Activated B cell treated with CpG ODN at 0.5 μM for 24 hours (primary cell): ENCODE measurements around the gene FAM117B. TPM values are rescaled to one million over a fixed set of nuclear protein-coding genes. Genes with fewer than 3 reads are reported as not detected.
A peak's percentile ranks its signal among the peaks of the same experiment; 100 is the strongest.

Experiments
- ATAC-seq: fragments of 200-7000 bp; cut with Tn5 transposase; one replicate; pipeline ENCODE4 v1.10.0; 2021; ENCODE audit warnings: low read depth, mild to moderate bottlenecking, moderate library complexity
- CTCF ChIA-PET: fragments of 350-600 bp; sonication (Branson Sonifier 250); formaldehyde crosslinking; loops from one replicate; lab custom pipeline; 2021; ENCODE audit warnings: antibody characterized with exemption; lab: Charles Lee
- POLR2A ChIA-PET: fragments of 350-600 bp; sonication (Branson Sonifier 250); formaldehyde crosslinking; loops from one replicate; lab custom pipeline; 2021; ENCODE audit warnings: antibody characterized with exemption; lab: Charles Lee
- DNase-seq: peaks from one replicate; pipeline ENCODE4 v3.0.0; 2022
- H3K27ac Mint-ChIP-seq: one replicate; pipeline ENCODE4 v1.8.0; 2020; ENCODE audit warnings: mixed read lengths
- H3K27me3 Mint-ChIP-seq: one replicate; pipeline ENCODE4 v1.8.0; 2021; ENCODE audit warnings: mixed read lengths
- H3K36me3 Mint-ChIP-seq: one replicate; pipeline ENCODE4 v1.8.0; 2021; ENCODE audit warnings: low read depth, mixed read lengths
- H3K4me1 Mint-ChIP-seq: one replicate; pipeline ENCODE4 v1.8.0; 2021; ENCODE audit warnings: mixed read lengths
- H3K4me3 Mint-ChIP-seq: one replicate; pipeline ENCODE4 v1.8.0; 2020; ENCODE audit warnings: mild to moderate bottlenecking, mixed read lengths
- H3K9me3 Mint-ChIP-seq: one replicate; pipeline ENCODE4 v1.8.0; 2020; ENCODE audit warnings: mixed read lengths
- CTCF ChIP-seq: fragments of 200-600 bp; IDR thresholded peaks from one replicate; pipeline ENCODE4 v1.8.0; 2022; ENCODE audit warnings: antibody characterized with exemption, mild to moderate bottlenecking
- intact Hi-C: fragments of 100-400 bp; cut with micrococcal nuclease; formaldehyde crosslinking; loops from one replicate; pipeline ENCODE4 v1.15.1; 2024
- total RNA-seq: library from RNA; stranded (reverse); gene quantifications from 2 replicates; pipeline ENCODE4 v1.2.3, GENCODE V29; 2022

The FAM117B gene
- total RNA-seq, 1 donor from 2014 or later, result 22.5 TPM

GRCh38 chr2:202627042-202627441 is 7.7 kb upstream of the FAM117B start:
- Mint-ChIP-seq H3K27me3 (no peaks in the 10 kb centered on the region), H3K36me3 (no peaks in the 10 kb centered on the region), H3K4me1 (peaks cover 29% of the 10 kb centered on the region), H3K27ac (no peak overlapping the region), H3K4me3 (no peak overlapping the region), H3K9me3 (no peaks in the 10 kb centered on the region)
- ATAC-seq (no peak), DNase-seq (no peak)
- ChIA-PET CTCF (no interaction called here), POLR2A (interaction anchor here (1.0 to 1.8 kb wide), 3 partner anchors 9 to 47 kb away, joined by 3 to 8 read pairs (median 5); no protein-coding TSS in a partner anchor)
- no peak for TF ChIP-seq CTCF
- intact Hi-C loops, result no loop called here

- no peak for TF ChIP-seq CTCF
- DNase-seq (no peak), ATAC-seq (no peak)
- CTCF ChIA-PET, result interaction anchor here (1.3 kb wide), 1 partner anchor 19 kb away, joined by 4 read pairs; no protein-coding TSS in a partner anchor
- POLR2A ChIA-PET, result interaction anchor here (0.6 to 1.8 kb wide), 4 partner anchors 19 to 67 kb away, joined by 3 to 8 read pairs (median 4); no protein-coding TSS in a partner anchor
- Mint-ChIP-seq H3K4me1 (peaks cover 28% of the 10 kb centered on the region), H3K27ac (no peak overlapping the region), H3K9me3 (no peaks in the 10 kb centered on the region), H3K27me3 (no peaks in the 10 kb centered on the region), H3K4me3 (no peak overlapping the region), H3K36me3 (no peaks in the 10 kb centered on the region)
- intact Hi-C loops, result no loop called here
These were observed 6.0 kb upstream of the FAM117B start for GRCh38 chr2:202628646-202629198.

GRCh38 chr2:202632682-202633290 is 2.0 kb upstream of the FAM117B start:
- no peaks in the 10 kb centered on the region for H3K9me3 Mint-ChIP-seq
- ChIA-PET CTCF (interaction anchor here (2.4 kb wide), 1 partner anchor 43 kb away, joined by 19 read pairs; no protein-coding TSS in a partner anchor), POLR2A (interaction anchor here (0.8 to 3.7 kb wide), 4 partner anchors 11 to 239 kb away, joined by 3 to 71 read pairs (median 6); no protein-coding TSS in a partner anchor)
- intact Hi-C loops, result no loop called here
- peaks cover 11% of the 10 kb centered on the region for H3K36me3 Mint-ChIP-seq
- peaks cover 34% of the 10 kb centered on the region for H3K4me1 Mint-ChIP-seq
- no peak for ATAC-seq
- H3K27me3 Mint-ChIP-seq, result no peaks in the 10 kb centered on the region
- DNase-seq, result no peak
- H3K4me3 Mint-ChIP-seq, result peak overlapping the region; percentile 40
- TF ChIP-seq CTCF, result no peak
- peak overlapping the region; percentile 76 for H3K27ac Mint-ChIP-seq

GRCh38 chr2:202633470-202633869 is 1.3 kb upstream of the FAM117B start:
- DNase-seq (no peak), ATAC-seq (no peak)
- Mint-ChIP-seq H3K4me3 (no peak overlapping the region), H3K36me3 (peaks cover 14% of the 10 kb centered on the region), H3K27me3 (no peaks in the 10 kb centered on the region), H3K9me3 (no peaks in the 10 kb centered on the region), H3K4me1 (peaks cover 40% of the 10 kb centered on the region), H3K27ac (peak overlapping the region; percentile 100)
- POLR2A ChIA-PET, result interaction anchor here (2.8 to 3.7 kb wide), 5 partner anchors 24 to 85 kb away, joined by 24 to 117 read pairs (median 71); no protein-coding TSS in a partner anchor
- CTCF ChIA-PET, result interaction anchor here (2.4 kb wide), 1 partner anchor 44 kb away, joined by 19 read pairs; no protein-coding TSS in a partner anchor
- intact Hi-C loops, result no loop called here
- no peak for TF ChIP-seq CTCF
